ENCODE results near the gene NEMP1.
A peak's percentile ranks its signal among the peaks of the same experiment; 100 is the strongest.
"Not testable (repeated sequence)": the region's sequence is repeated elsewhere in the genome, so short reads cannot be mapped to it uniquely, and the experiment has no call there.

The NEMP1 gene

GRCh38 chr12:57040211-57040610, 38.4 kb downstream of the NEMP1 start:
- no peaks in the 10 kb centered on the region for H3K9me3 Mint-ChIP-seq
- H3K4me3 Mint-ChIP-seq, result no peak overlapping the region
- peaks cover 2% of the 10 kb centered on the region for H3K4me1 Mint-ChIP-seq
- H3K27me3 Mint-ChIP-seq, result no peaks in the 10 kb centered on the region
- DNase-seq (no peak), ATAC-seq (no peak)
- no peak overlapping the region for H3K27ac Mint-ChIP-seq

GRCh38 chr12:57039016-57039798, 39.4 kb downstream of the NEMP1 start:
- Mint-ChIP-seq H3K27ac (no peak overlapping the region), H3K9me3 (no peaks in the 10 kb centered on the region), H3K27me3 (no peaks in the 10 kb centered on the region), H3K4me3 (no peak overlapping the region), H3K4me1 (no peaks in the 10 kb centered on the region)
- ATAC-seq (no peak), DNase-seq (no peak)

- no peak overlapping the region for H3K4me3 Mint-ChIP-seq
- ATAC-seq, result no peak
- no peak overlapping the region for H3K27ac Mint-ChIP-seq
- H3K4me1 Mint-ChIP-seq, result no peaks in the 10 kb centered on the region
- H3K9me3 Mint-ChIP-seq, result no peaks in the 10 kb centered on the region
- no peak for DNase-seq
- H3K27me3 Mint-ChIP-seq, result no peaks in the 10 kb centered on the region
These were observed 41.3 kb downstream of the NEMP1 start for GRCh38 chr12:57037264-57037663.

- H3K4me3 Mint-ChIP-seq, result no peak overlapping the region
- peak overlapping the region in 1 of 2 donors; percentile 63 for H3K27ac Mint-ChIP-seq
- no peak for ATAC-seq
These were observed 45.2 kb downstream of the NEMP1 start for GRCh38 chr12:57033431-57033830.

GRCh38 chr12:57031789-57032188, 46.8 kb downstream of the NEMP1 start:
- H3K9me3 Mint-ChIP-seq, result no peaks in the 10 kb centered on the region
- H3K4me3 Mint-ChIP-seq, result no peak overlapping the region
- H3K27ac Mint-ChIP-seq, result peak overlapping the region in 1 of 2 donors; percentile 28
- no peaks in the 10 kb centered on the region for H3K27me3 Mint-ChIP-seq
- ATAC-seq (no peak), DNase-seq (no peak)
- H3K4me1 Mint-ChIP-seq, result peaks cover 32% of the 10 kb centered on the region

More at GRCh38 chr12:57033431-57033830, 45.2 kb downstream of the NEMP1 start:
- Mint-ChIP-seq H3K4me1 (peaks cover 19% of the 10 kb centered on the region), H3K9me3 (no peaks in the 10 kb centered on the region), H3K27me3 (no peaks in the 10 kb centered on the region)
- no peak for DNase-seq

GRCh38 chr12:57031138-57031725, 47.4 kb downstream of the NEMP1 start:
- Mint-ChIP-seq H3K27ac (peak overlapping the region; percentile 50 to 86), H3K9me3 (no peaks in the 10 kb centered on the region), H3K4me3 (peak overlapping the region; percentile 11 to 18), H3K4me1 (peaks cover 38% of the 10 kb centered on the region), H3K27me3 (no peaks in the 10 kb centered on the region)
- peak; percentile 75 for ATAC-seq
- DNase-seq, result peak in 1 of 2 donors; percentile 26

- ATAC-seq (no peak), DNase-seq (no peak)
- no peak overlapping the region for H3K27ac Mint-ChIP-seq
- no peaks in the 10 kb centered on the region for H3K9me3 Mint-ChIP-seq
- H3K4me1 Mint-ChIP-seq, result peaks cover 41% of the 10 kb centered on the region
- H3K27me3 Mint-ChIP-seq, result no peaks in the 10 kb centered on the region
- no peak overlapping the region for H3K4me3 Mint-ChIP-seq
These were observed 49.1 kb downstream of the NEMP1 start for GRCh38 chr12:57029457-57029856.

GRCh38 chr12:57027805-57028153, 50.8 kb downstream of the NEMP1 start:
- Mint-ChIP-seq H3K4me3 (peak overlapping the region in 1 of 2 donors; percentile 4), H3K9me3 (no peaks in the 10 kb centered on the region), H3K4me1 (peaks cover 41% of the 10 kb centered on the region), H3K27ac (peak overlapping the region; percentile 7 to 87), H3K27me3 (no peaks in the 10 kb centered on the region)
- ATAC-seq, result no peak
- no peak for DNase-seq

- no peak for DNase-seq
- H3K4me3 Mint-ChIP-seq, result peak overlapping the region; percentile 4 to 14
- ATAC-seq, result no peak
- H3K27ac Mint-ChIP-seq, result peak overlapping the region; percentile 15 to 87
- peaks cover 41% of the 10 kb centered on the region for H3K4me1 Mint-ChIP-seq
- no peaks in the 10 kb centered on the region for H3K9me3 Mint-ChIP-seq
- H3K27me3 Mint-ChIP-seq, result no peaks in the 10 kb centered on the region
These were observed 51.4 kb downstream of the NEMP1 start for GRCh38 chr12:57027011-57027804.

- H3K4me1 Mint-ChIP-seq, result peaks cover 22% of the 10 kb centered on the region
- no peaks in the 10 kb centered on the region for H3K9me3 Mint-ChIP-seq
- H3K27me3 Mint-ChIP-seq, result no peaks in the 10 kb centered on the region
- H3K4me3 Mint-ChIP-seq, result no peak overlapping the region
- ATAC-seq, result no peak
- no peak for DNase-seq
- no peak overlapping the region for H3K27ac Mint-ChIP-seq
These were observed 53.4 kb downstream of the NEMP1 start for GRCh38 chr12:57025196-57025595.

- H3K27me3 Mint-ChIP-seq, ATAC-seq, H3K9me3 Mint-ChIP-seq, H3K4me3 Mint-ChIP-seq, DNase-seq: not testable (repeated sequence)
- H3K27ac Mint-ChIP-seq, result peak overlapping the region in 1 of 2 donors; percentile 44
- peaks cover 14% of the 10 kb centered on the region for H3K4me1 Mint-ChIP-seq
These were observed 56.3 kb downstream of the NEMP1 start for GRCh38 chr12:57022324-57022723.

- Mint-ChIP-seq H3K27me3 (peaks cover 5% of the 10 kb centered on the region), H3K9me3 (no peaks in the 10 kb centered on the region), H3K27ac (peak overlapping the region in 1 of 2 donors; percentile 10), H3K4me1 (no peaks in the 10 kb centered on the region), H3K4me3 (no peak overlapping the region)
- DNase-seq (no peak), ATAC-seq (no peak)
These were observed 58.4 kb downstream of the NEMP1 start for GRCh38 chr12:57019983-57020719.

- no peaks in the 10 kb centered on the region for H3K4me1 Mint-ChIP-seq
- H3K27ac Mint-ChIP-seq, result no peak overlapping the region
- DNase-seq (no peak), ATAC-seq (no peak)
- H3K9me3 Mint-ChIP-seq, result no peaks in the 10 kb centered on the region
- H3K4me3 Mint-ChIP-seq, result no peak overlapping the region
- H3K27me3 Mint-ChIP-seq, result peaks cover 17% of the 10 kb centered on the region
These were observed 59.7 kb downstream of the NEMP1 start for GRCh38 chr12:57018906-57019305.

- H3K4me3 Mint-ChIP-seq, H3K4me1 Mint-ChIP-seq, H3K9me3 Mint-ChIP-seq, H3K27ac Mint-ChIP-seq, ATAC-seq, DNase-seq: not testable (repeated sequence)
- H3K27me3 Mint-ChIP-seq, result peaks cover 21% of the 10 kb centered on the region
These were observed 60.2 kb downstream of the NEMP1 start for GRCh38 chr12:57018353-57018752.

GRCh38 chr12:57016348-57016747, 62.2 kb downstream of the NEMP1 start, which contains the start of gene TAC3:
TSS of gene TAC3 (minus strand) at chr12:57016529. CDS start at chr12:57015797, 732 bp downstream.
- Mint-ChIP-seq H3K4me1 (peaks cover 19% of the 10 kb centered on the region), H3K27ac (peak within 1 kb of the TSS in 1 of 2 donors; percentile 64), H3K27me3 (peaks cover 21% of the 10 kb centered on the region), H3K9me3 (no peaks in the 10 kb centered on the region), H3K4me3 (no peak within 1 kb of the TSS)
- ATAC-seq, result no peak
- DNase-seq, result no peak

All from stimulated activated naive CD8-positive, alpha-beta T cell treated with anti-CD3 and anti-CD28 coated beads, Interleukin-15, amount 100 ng/mL, for 72 hours (primary cell).